Left lung (tissue), 10 donors: ENCODE data around the gene CHD5. TPM values are rescaled to one million over a fixed set of nuclear protein-coding genes. Genes with fewer than 3 reads are reported as not detected.

ENCODE experiments used
- ATAC-seq: fragments of 200-7000 bp; cut with Tn5 transposase; one replicate; pipeline ENCODE4 v1.9.1; 2020; ENCODE audit warnings: moderate library complexity
- DNase-seq, 4 donors: peaks; one replicate each; pipeline ENCODE4 v3.0.0-alpha.2; 2013 to 2020
- H3K27ac ChIP-seq, 2 donors: fragments of 200-600 bp; sonication (generic) in 1 of 2; one replicate each; pipeline versions ENCODE4 v1.5.0 to v1.8.0; 2020 to 2021
- H3K27me3 ChIP-seq, 2 donors: fragments of 200-600 bp; sonication (generic) in 1 of 2; one replicate each; pipeline versions ENCODE4 v1.5.0 to v1.8.0; 2020 to 2021
- H3K36me3 ChIP-seq, 2 donors: fragments of 200-600 bp; sonication (generic) in 1 of 2; one replicate each; pipeline versions ENCODE4 v1.5.0 to v1.8.0; 2020 to 2021
- H3K4me1 ChIP-seq, 2 donors: fragments of 200-600 bp; one replicate each; pipeline ENCODE4 v1.8.0; 2021
- H3K4me3 ChIP-seq, 2 donors: fragments of 200-600 bp; sonication (generic) in 1 of 2; one replicate each; pipeline versions ENCODE4 v1.5.0 to v1.8.0; 2020 to 2021; ENCODE audit warnings: mild to moderate bottlenecking in 1 of 2
- H3K9me3 ChIP-seq, 2 donors: fragments of 200-600 bp; sonication (generic) in 1 of 2; one replicate each; pipeline versions ENCODE4 v1.5.0 to v1.8.0; 2020 to 2021
- CTCF ChIP-seq, 2 donors: fragments of 200-600 bp; sonication (generic) in 1 of 2; IDR thresholded peaks; one replicate each; pipeline versions ENCODE4 v1.5.0 to v1.8.0; 2021; ENCODE audit warnings: antibody characterized with exemption in 2 of 2
- intact Hi-C, 2 donors: fragments of 100-400 bp; cut with DNase I; formaldehyde crosslinking; loops; one replicate each; pipeline versions ENCODE4 v1.11.2 to v1.14.2; 2022
- polyA plus RNA-seq, 6 donors: library from polyadenylated mRNA; unstranded; fragments of 120-200 nt; gene quantifications; one replicate each; pipeline ENCODE4 v1.2.1, GENCODE V29; 2013; ENCODE audit not compliant: insufficient read length in 6 of 6
- total RNA-seq, 2 donors: library from RNA; stranded (reverse); fragmentation: NEBNext Ultra II Directional; extraction: Animal tissue kit (Norgen Biotek cat#: 25700); gene quantifications; one replicate each; pipeline ENCODE4 v1.2.1, GENCODE V29; 2021
- donor health status: DM: no; HTN: yes; CAD: no.
- donor health status: DM: no; HTN: no; CAD: no.

The CHD5 gene
- total and polyA plus RNA-seq, 8 donors: 0.03 to 0.36 (median 0.13) TPM

DNA sequence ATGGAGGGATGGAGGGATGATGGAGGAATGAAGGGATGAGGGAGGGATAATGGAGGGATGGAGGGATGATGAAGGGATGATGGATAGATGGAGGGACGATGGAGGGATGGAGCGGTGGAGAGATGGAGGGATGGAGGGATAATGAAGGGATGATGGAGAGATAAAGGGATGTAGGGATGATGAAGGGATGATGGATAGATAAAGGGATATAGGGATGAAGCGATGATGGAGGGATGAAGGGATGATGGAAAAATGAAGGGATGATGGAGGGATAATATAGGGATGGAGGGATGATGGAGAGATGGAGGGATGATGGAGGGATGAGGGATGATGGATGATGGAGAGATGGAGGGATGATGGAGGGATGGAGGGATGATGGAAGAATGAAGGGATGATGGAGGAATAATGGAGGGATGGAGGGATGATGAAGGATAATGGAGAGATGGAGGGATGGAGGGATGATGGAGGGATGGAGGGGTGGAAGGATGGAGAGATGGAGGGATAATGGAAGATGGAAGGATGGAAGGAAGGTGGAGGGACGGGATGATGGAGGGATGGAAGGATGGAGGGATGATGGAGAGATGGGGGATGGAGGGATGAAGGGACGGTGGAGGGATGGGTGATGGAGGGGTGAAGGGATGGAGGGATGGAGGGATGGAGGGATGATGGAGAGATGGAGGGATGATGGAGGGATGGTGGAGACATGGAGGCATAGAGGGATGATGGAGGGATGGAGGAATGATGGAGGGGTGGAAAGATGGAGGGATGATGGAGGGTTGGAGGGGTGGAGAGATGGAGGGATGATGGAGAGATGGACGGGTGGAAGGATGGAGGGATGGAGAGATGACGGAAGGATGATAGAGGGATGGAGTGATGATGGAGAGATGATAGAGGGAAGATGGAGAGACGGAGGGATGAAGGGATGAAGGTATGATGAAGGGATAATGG lies 72.4 kb downstream of the CHD5 start:
- ATAC-seq: no peak
- no peak for TF ChIP-seq CTCF (IDR thresholded peaks at IDR 0.05)
- intact Hi-C loops: no loop called here
- no peaks in the 10 kb centered on the region for H3K4me1 ChIP-seq
- no peaks in the 10 kb centered on the region for H3K9me3 ChIP-seq
- H3K36me3 ChIP-seq: no peaks in the 10 kb centered on the region
- peaks cover 0 to 83% of the 10 kb centered on the region in 2 donors for H3K27me3 ChIP-seq
- H3K4me3 ChIP-seq: no peak overlapping the region
- no peak for DNase-seq
- no peak overlapping the region for H3K27ac ChIP-seq

- intact Hi-C loops: no loop called here
- H3K27me3 ChIP-seq: peaks cover 0 to 83% of the 10 kb centered on the region in 2 donors
- DNase-seq: no peak
Observed at GRCh38 chr1:6106977-6107376, 73.1 kb downstream of the CHD5 start.

DNA sequence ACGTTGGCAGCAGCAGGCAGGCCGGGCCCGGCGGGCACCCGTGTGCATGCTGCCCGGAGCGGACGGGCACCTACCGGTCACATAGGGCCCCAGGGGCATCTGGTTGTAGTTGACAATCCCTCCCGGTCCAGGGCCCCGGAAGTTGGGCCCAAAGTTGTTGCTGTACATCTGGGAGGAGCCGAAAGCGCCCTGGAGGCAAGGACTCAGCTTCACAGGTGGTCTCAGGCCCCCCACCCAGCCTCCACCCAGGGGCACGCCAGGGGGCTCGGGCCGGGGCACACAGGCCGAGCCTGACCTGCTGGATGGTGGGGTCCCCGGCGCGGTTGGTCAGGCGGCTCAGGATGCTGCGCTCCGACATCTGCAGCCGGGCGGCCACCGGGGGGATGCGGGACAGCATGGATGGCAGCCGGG lies 73.8 kb downstream of the CHD5 start:
- Histone ChIP-seq H3K4me1 (no peaks in the 10 kb centered on the region), H3K36me3 (no peaks in the 10 kb centered on the region), H3K27ac (no peak overlapping the region), H3K4me3 (no peak overlapping the region), H3K9me3 (no peaks in the 10 kb centered on the region), H3K27me3 (peaks cover 0 to 83% of the 10 kb centered on the region in 2 donors)
- ATAC-seq (no peak), DNase-seq (peak in 1 of 4 donors; percentile 75)
- no peak for TF ChIP-seq CTCF (IDR thresholded peaks at IDR 0.05)
- intact Hi-C loops: no loop called here

More at GRCh38 chr1:6106977-6107376, 73.1 kb downstream of the CHD5 start:
- no peaks in the 10 kb centered on the region for H3K36me3 ChIP-seq
- ATAC-seq: no peak
- no peaks in the 10 kb centered on the region for H3K9me3 ChIP-seq
- no peak for TF ChIP-seq CTCF (IDR thresholded peaks at IDR 0.05)
- no peak overlapping the region for H3K27ac ChIP-seq
- no peaks in the 10 kb centered on the region for H3K4me1 ChIP-seq
- H3K4me3 ChIP-seq: no peak overlapping the region

DNA sequence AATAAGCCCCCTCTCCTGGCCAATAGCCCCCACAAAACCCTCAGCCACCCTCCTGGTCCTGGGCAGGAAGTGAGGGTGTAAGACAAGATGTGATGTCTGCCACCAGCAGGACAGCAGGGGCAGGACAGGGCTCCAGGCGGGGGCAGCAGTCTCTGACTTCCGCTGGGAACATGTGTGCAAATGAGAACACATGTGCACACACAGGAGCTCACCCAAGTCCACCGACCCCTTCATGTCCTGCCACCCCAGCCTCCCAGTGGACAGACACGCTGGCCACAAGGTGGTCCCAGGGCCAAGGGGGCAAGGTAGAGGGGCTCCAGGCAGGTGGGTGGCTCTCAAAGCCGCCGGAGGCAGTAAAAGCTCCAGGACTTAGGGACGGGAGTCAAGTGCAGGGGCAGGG lies 74.4 kb downstream of the CHD5 start:
- peaks cover 0 to 86% of the 10 kb centered on the region in 2 donors for H3K27me3 ChIP-seq
- H3K9me3 ChIP-seq: no peaks in the 10 kb centered on the region
- DNase-seq (peak in 1 of 4 donors; percentile 52), ATAC-seq (no peak)
- no peak overlapping the region for H3K27ac ChIP-seq
- intact Hi-C loops: no loop called here
- no peak overlapping the region for H3K4me3 ChIP-seq
- H3K36me3 ChIP-seq: no peaks in the 10 kb centered on the region
- no peaks in the 10 kb centered on the region for H3K4me1 ChIP-seq
- TF ChIP-seq CTCF (IDR thresholded peaks at IDR 0.05): no peak

DNA sequence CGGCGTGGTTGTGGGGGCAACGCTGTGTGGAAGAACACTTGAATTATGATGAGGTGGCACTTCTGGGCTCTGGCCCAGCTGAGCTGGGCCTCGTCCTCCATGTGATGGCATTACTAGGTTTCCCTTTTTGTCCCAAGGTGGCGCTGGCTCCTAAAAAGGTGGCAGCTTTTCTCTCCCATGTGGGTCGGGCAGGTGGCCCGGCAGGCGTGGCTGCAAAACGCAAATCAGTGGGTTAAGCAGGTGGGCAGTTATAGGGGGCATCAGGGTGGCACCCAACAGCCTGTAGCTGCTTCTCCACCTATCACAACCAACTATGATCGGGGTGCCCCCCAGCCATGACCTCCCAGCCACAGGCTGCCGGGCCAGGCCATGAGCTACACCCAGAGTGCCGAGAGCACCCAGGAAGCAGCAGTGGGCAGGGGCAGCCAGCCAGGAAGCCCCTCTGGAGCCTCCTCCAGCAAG lies 74.9 kb downstream of the CHD5 start:
- H3K9me3 ChIP-seq: no peaks in the 10 kb centered on the region
- DNase-seq (peak in 1 of 4 donors; percentile 63), ATAC-seq (no peak)
- H3K4me1 ChIP-seq: no peaks in the 10 kb centered on the region
- no peaks in the 10 kb centered on the region for H3K36me3 ChIP-seq
- no peak overlapping the region for H3K4me3 ChIP-seq
- no peak overlapping the region for H3K27ac ChIP-seq
- intact Hi-C loops: no loop called here
- TF ChIP-seq CTCF (IDR thresholded peaks at IDR 0.05): no peak
- peaks cover 0 to 86% of the 10 kb centered on the region in 2 donors for H3K27me3 ChIP-seq
